Endothelial cell of umbilical vein (primary cell): ENCODE measurements around the gene KRTAP3-2. TPM values are rescaled to one million over a fixed set of nuclear protein-coding genes. Genes with fewer than 3 reads are reported as not detected.

ENCODE experiments used
- BruUV-seq: library from RNA; stranded (reverse); fragments of 400-500 nt; replicated peaks from 2 replicates; lab custom pipeline; 2021; lab: Mats Ljungman, UMichigan
- CTCF ChIA-PET: fragments of 300-600, 350-600 bp; sonication (Branson Sonifier 250); formaldehyde crosslinking; loops from one replicate; lab custom pipeline; 2021; ENCODE audit warnings: antibody characterized with exemption, inconsistent platforms; lab: Charles Lee
- POLR2A ChIA-PET: fragments of 300-600, 350-600 bp; sonication (Branson Sonifier 250); formaldehyde crosslinking; loops from one replicate; lab custom pipeline; 2021; ENCODE audit warnings: antibody characterized with exemption, inconsistent platforms; lab: Charles Lee
- DNase-seq: peaks from one replicate; pipeline ENCODE4 v3.0.0-alpha.2; 2011; ENCODE audit warnings: low read depth, low spot score
- FAIRE-seq: peaks from 2 replicates; lab custom pipeline; 2011; peaks lifted over from hg19 to GRCh38; lab: Jason Lieb, UNC
- H2AFZ ChIP-seq: 2 replicates; pipeline ENCODE4 v1.6.0; 2012; ENCODE audit warnings: low read depth, low read length, control low read depth, inconsistent platforms
- H3K27ac ChIP-seq: 2 replicates; pipeline ENCODE4 v1.5.1; 2011; ENCODE audit warnings: low read depth, mild to moderate bottlenecking, control low read depth, low read length, moderate library complexity; ENCODE audit not compliant: insufficient read depth
- H3K27me3 ChIP-seq, 2 experiments: 2 replicates each; pipeline versions ENCODE4 v1.6.0 to v1.6.1; 2011; ENCODE audit warnings: low read length in 2 of 2, mixed read lengths in 1 of 2; ENCODE audit not compliant: control insufficient read depth in 2 of 2, insufficient read depth in 2 of 2
- H3K36me3 ChIP-seq, 2 experiments: 2 replicates in 1 of 2; 3 replicates in 1 of 2; pipeline ENCODE4 v1.5.1; 2011; ENCODE audit warnings: low read length in 2 of 2, mild to moderate bottlenecking in 1 of 2, moderate library complexity in 1 of 2; ENCODE audit not compliant: control insufficient read depth in 2 of 2, insufficient read depth in 2 of 2; ENCODE audit errors: extremely low read depth in 1 of 2
- H3K4me1 ChIP-seq: 3 replicates; pipeline ENCODE4 v1.5.1; 2011; ENCODE audit warnings: mild to moderate bottlenecking, low read length; ENCODE audit not compliant: control insufficient read depth, insufficient read depth; ENCODE audit errors: extremely low read depth
- H3K4me2 ChIP-seq: 2 replicates; pipeline ENCODE4 v1.6.1; 2011; ENCODE audit warnings: low read length, control low read depth, mixed read lengths; ENCODE audit not compliant: insufficient read depth
- H3K4me3 ChIP-seq, 3 experiments: fragments of 200-600 bp in 1 of 3; sonication (generic), shearing (Covaris generic) in 1 of 3; replicated peaks in 1 of 3; 2 replicates each; pipeline ENCODE4 v1.5.1; 2011 to 2016; ENCODE audit warnings: control low read depth in 3 of 3, low read length in 3 of 3, mild to moderate bottlenecking in 2 of 3, inconsistent platforms in 1 of 3, low read depth in 1 of 3, moderate library complexity in 1 of 3; ENCODE audit not compliant: insufficient read depth in 1 of 3
- H3K79me2 ChIP-seq: 2 replicates; pipeline ENCODE4 v1.6.0; 2012; ENCODE audit warnings: low read length, inconsistent platforms; ENCODE audit not compliant: control insufficient read depth, insufficient read depth
- H3K9ac ChIP-seq: replicated peaks from 2 replicates; pipeline ENCODE3; 2011; ENCODE audit warnings: low read length, control low read depth; ENCODE audit not compliant: insufficient read depth; ENCODE audit errors: extremely low read depth
- H3K9me1 ChIP-seq: replicated peaks from 3 replicates; pipeline ENCODE4 v1.6.0; 2011; ENCODE audit warnings: mild to moderate bottlenecking, low read length; ENCODE audit not compliant: control insufficient read depth, insufficient read depth; ENCODE audit errors: extremely low read depth
- H3K9me3 ChIP-seq: replicated peaks from 2 replicates; pipeline ENCODE4 v1.5.1; 2012; ENCODE audit warnings: low read length, inconsistent platforms; ENCODE audit not compliant: control insufficient read depth, insufficient read depth
- H4K20me1 ChIP-seq: replicated peaks from 2 replicates; pipeline ENCODE3; 2011; ENCODE audit warnings: mild to moderate bottlenecking, low read length; ENCODE audit not compliant: control insufficient read depth, insufficient read depth; ENCODE audit errors: extremely low read depth
- CTCF ChIP-seq, 2 donors: IDR thresholded peaks; 1 replicate in 1 of 2; 2 replicates in 1 of 2; pipeline ENCODE4 v1.5.1; 2011; ENCODE audit warnings: low read length in 2 of 2, mild to moderate bottlenecking in 2 of 2, moderate library complexity in 2 of 2, control low read depth in 1 of 2, inconsistent platforms in 1 of 2, low read depth in 1 of 2; ENCODE audit not compliant: insufficient read depth in 1 of 2; ENCODE audit errors: extremely low read depth in 1 of 2
- EZH2 ChIP-seq: IDR thresholded peaks from 2 replicates; pipeline ENCODE4 v1.6.1; 2012; ENCODE audit warnings: borderline replicate concordance, low read depth, mild to moderate bottlenecking, moderate library complexity, low read length, inconsistent platforms; ENCODE audit not compliant: severe bottlenecking
- FOS ChIP-seq: IDR thresholded peaks from 2 replicates; pipeline ENCODE4 v1.6.1; 2011; ENCODE audit warnings: mild to moderate bottlenecking, low read length, moderate library complexity, borderline replicate concordance; ENCODE audit not compliant: insufficient read depth
- GATA2 ChIP-seq: IDR thresholded peaks from 2 replicates; pipeline ENCODE4 v1.7.0; 2011; ENCODE audit warnings: low read depth, mild to moderate bottlenecking, moderate library complexity, mixed read lengths, low read length; ENCODE audit not compliant: insufficient read length, insufficient read depth
- JUN ChIP-seq: IDR thresholded peaks from 2 replicates; pipeline ENCODE4 v1.6.1; 2011; ENCODE audit warnings: borderline replicate concordance, low read depth; ENCODE audit not compliant: insufficient read length, insufficient read depth
- MYC ChIP-seq: IDR thresholded peaks from one replicate; pipeline ENCODE4 v1.6.1; 2011; ENCODE audit warnings: mild to moderate bottlenecking, low read depth, low read length
- POLR2A ChIP-seq: IDR thresholded peaks from 2 replicates; pipeline ENCODE4 v1.6.1; 2012; ENCODE audit warnings: low read depth, mild to moderate bottlenecking, control low read depth, low read length
- POLR2AphosphoS5 ChIP-seq: IDR thresholded peaks from 2 replicates; pipeline ENCODE4 v1.6.1; 2012; ENCODE audit warnings: low read depth, mild to moderate bottlenecking, control low read depth, low read length, moderate library complexity; ENCODE audit not compliant: insufficient read depth
- dilution Hi-C: fragments of 300-500 bp; cut with MboI; formaldehyde crosslinking; loops from one replicate; pipeline ENCODE4 v1.15.0; 2019; ENCODE audit warnings: low sequenced_read_pairs; ENCODE audit not compliant: extremely low pct_ligation_motif_present
- intact Hi-C: fragments of 100-400 bp; cut with micrococcal nuclease; formaldehyde crosslinking; loops from one replicate; pipeline ENCODE4 v1.10.0; 2022
- polyA plus RNA-seq, 4 experiments: library from polyadenylated mRNA; depleted of rRNA in 3 of 4; stranded (reverse) in 3 of 4; unstranded in 1 of 4; fragments of >200 nt; gene quantifications; 2 replicates each; pipeline versions ENCODE4 v1.2.1 to v1.2.3, GENCODE V29; 2011 to 2012; ENCODE audit warnings: missing spikeins in 1 of 4
- total RNA-seq: library from RNA; stranded (reverse); gene quantifications from 2 replicates; pipeline ENCODE4 v1.2.3, GENCODE V29; 2021
- TF ChIP-seq, protein P1 (sequence below): IDR thresholded peaks from 2 replicates; pipeline ENCODE4 v1.6.1; 2011; ENCODE audit not compliant: insufficient read depth, insufficient read length

KRTAP3-2 gene
- total and polyA plus RNA-seq, 2 donors (not counting 3 experiments of a cell fraction or from before 2014, with no cell fraction given), result not detected

GRCh38 chr17:40986920-40987319 is 12.8 kb downstream of the KRTAP3-2 start:
- Histone ChIP-seq H2AFZ (no peak overlapping the region), H3K4me3 (no peak overlapping the region), H3K4me2 (no peak overlapping the region), H3K9ac (no peak overlapping the region), H3K9me3 (no peaks in the 10 kb centered on the region), H3K27ac (no peak overlapping the region), H4K20me1 (no peaks in the 10 kb centered on the region), H3K9me1 (no peaks in the 10 kb centered on the region), H3K27me3 (peaks cover 0 to 4% of the 10 kb centered on the region in 2 experiments), H3K4me1 (no peaks in the 10 kb centered on the region), H3K36me3 (no peaks in the 10 kb centered on the region), H3K79me2 (no peaks in the 10 kb centered on the region)
- FAIRE-seq, result no peak
- dilution Hi-C loops (no loop called here), intact Hi-C loops (no loop called here)
- TF ChIP-seq POLR2AphosphoS5 (no peak), FOS (no peak), JUN (no peak), GATA2 (no peak), EZH2 (no peak), CTCF (IDR thresholded peaks at IDR 0.05; ENCODE audit: extremely low read depth in 1 of 2, insufficient read depth in 1 of 2, low read depth in 1 of 2, low read length in 2 of 2) (no peak), POLR2A (no peak), MYC (no peak)
- TF ChIP-seq, protein P1, sequence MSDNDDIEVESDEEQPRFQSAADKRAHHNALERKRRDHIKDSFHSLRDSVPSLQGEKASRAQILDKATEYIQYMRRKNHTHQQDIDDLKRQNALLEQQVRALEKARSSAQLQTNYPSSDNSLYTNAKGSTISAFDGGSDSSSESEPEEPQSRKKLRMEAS, result no peak
- no TSS peak for BruUV-seq
- CTCF ChIA-PET, result interaction anchor here (0.8 kb wide), 1 partner anchor 336 kb away, joined by 3 read pairs; no protein-coding TSS in a partner anchor
- POLR2A ChIA-PET, result no interaction called here
- DNase-seq, result no peak
